ENCODE measurements around the gene PIGX. TPM values are rescaled to one million over a fixed set of nuclear protein-coding genes. Genes with fewer than 3 reads are reported as not detected.

PIGX gene
- total RNA-seq, 1 experiment from 2014 or later: 24.6 TPM

GRCh38 chr3:196694941-196695848 lies 17.0 kb upstream of the PIGX start:
- no TSS peak for BruUV-seq (replicated peaks)
- H3K27ac Mint-ChIP-seq (ENCODE audit: unreplicated experiment): no peak overlapping the region
- no peak for DNase-seq

GRCh38 chr3:196695849-196696226 lies 16.3 kb upstream of the PIGX start:
- H3K9me3 ChIP-seq: no peaks in the 10 kb centered on the region
- H3K27me3 ChIP-seq (replicated peaks; ENCODE audit: control insufficient read depth, insufficient read depth, low read length): no peaks in the 10 kb centered on the region
- TF ChIP-seq CTCF (IDR thresholded peaks at IDR 0.05; ENCODE audit: insufficient read depth in 1 of 2, low read depth in 1 of 2, low read length in 1 of 2, severe bottlenecking in 1 of 2, unreplicated experiment in 1 of 2): no peak
- POLR2A ChIA-PET: no interaction called here
- Mint-ChIP-seq H3K9me3 (ENCODE audit: unreplicated experiment) (no peaks in the 10 kb centered on the region), H3K27ac (ENCODE audit: unreplicated experiment) (no peak overlapping the region), H3K4me1 (ENCODE audit: low read depth, unreplicated experiment) (no peaks in the 10 kb centered on the region), H3K4me3 (ENCODE audit: unreplicated experiment) (no peak overlapping the region), H3K36me3 (ENCODE audit: insufficient read depth, unreplicated experiment) (peaks cover 5% of the 10 kb centered on the region), H3K27me3 (ENCODE audit: insufficient read depth, unreplicated experiment) (no peaks in the 10 kb centered on the region)
- no peaks in the 10 kb centered on the region for H3K4me1 ChIP-seq
- intact Hi-C loops (cut with micrococcal nuclease; ENCODE audit: unreplicated experiment): no loop called here
- no TSS peak for BruUV-seq (replicated peaks)
- H3K4me3 ChIP-seq (ENCODE audit: low read depth, low read length): no peak overlapping the region
- no peak for DNase-seq
- CTCF ChIA-PET: no interaction called here
- no peaks in the 10 kb centered on the region for H3K36me3 ChIP-seq (ENCODE audit: control insufficient read depth, insufficient read depth, low read length)

More at GRCh38 chr3:196694941-196695848, 17.0 kb upstream of the PIGX start:
- H3K9me3 Mint-ChIP-seq (ENCODE audit: unreplicated experiment): no peaks in the 10 kb centered on the region
- H3K27me3 Mint-ChIP-seq (ENCODE audit: insufficient read depth, unreplicated experiment): no peaks in the 10 kb centered on the region
- no peak overlapping the region for H3K4me3 Mint-ChIP-seq (ENCODE audit: unreplicated experiment)
- TF ChIP-seq CTCF (IDR thresholded peaks at IDR 0.05; ENCODE audit: insufficient read depth in 1 of 2, low read depth in 1 of 2, low read length in 1 of 2, severe bottlenecking in 1 of 2, unreplicated experiment in 1 of 2): no peak
- Histone ChIP-seq H3K9me3 (no peaks in the 10 kb centered on the region), H3K4me1 (no peaks in the 10 kb centered on the region), H3K4me3 (ENCODE audit: low read depth, low read length) (no peak overlapping the region), H3K36me3 (ENCODE audit: control insufficient read depth, insufficient read depth, low read length) (no peaks in the 10 kb centered on the region), H3K27me3 (replicated peaks; ENCODE audit: control insufficient read depth, insufficient read depth, low read length) (no peaks in the 10 kb centered on the region)
- ChIA-PET POLR2A (no interaction called here), CTCF (no interaction called here)
- H3K36me3 Mint-ChIP-seq (ENCODE audit: insufficient read depth, unreplicated experiment): peaks cover 5% of the 10 kb centered on the region
- intact Hi-C loops (cut with micrococcal nuclease; ENCODE audit: unreplicated experiment): no loop called here
- H3K4me1 Mint-ChIP-seq (ENCODE audit: low read depth, unreplicated experiment): no peaks in the 10 kb centered on the region

- H3K4me1 ChIP-seq: no peaks in the 10 kb centered on the region
- H3K4me3 Mint-ChIP-seq (ENCODE audit: unreplicated experiment): no peak overlapping the region
- DNase-seq: no peak
- CTCF ChIA-PET: no interaction called here
- no peaks in the 10 kb centered on the region for H3K4me1 Mint-ChIP-seq (ENCODE audit: low read depth, unreplicated experiment)
- H3K36me3 ChIP-seq (ENCODE audit: control insufficient read depth, insufficient read depth, low read length): no peaks in the 10 kb centered on the region
- no peak for TF ChIP-seq CTCF (IDR thresholded peaks at IDR 0.05; ENCODE audit: insufficient read depth in 1 of 2, low read depth in 1 of 2, low read length in 1 of 2, severe bottlenecking in 1 of 2, unreplicated experiment in 1 of 2)
- no peak overlapping the region for H3K27ac Mint-ChIP-seq (ENCODE audit: unreplicated experiment)
- H3K4me3 ChIP-seq (ENCODE audit: low read depth, low read length): no peak overlapping the region
- no peaks in the 10 kb centered on the region for H3K27me3 ChIP-seq (replicated peaks; ENCODE audit: control insufficient read depth, insufficient read depth, low read length)
- H3K27me3 Mint-ChIP-seq (ENCODE audit: insufficient read depth, unreplicated experiment): no peaks in the 10 kb centered on the region
- no peaks in the 10 kb centered on the region for H3K9me3 ChIP-seq
- no TSS peak for BruUV-seq (replicated peaks)
- peaks cover 5% of the 10 kb centered on the region for H3K36me3 Mint-ChIP-seq (ENCODE audit: insufficient read depth, unreplicated experiment)
- intact Hi-C loops (cut with micrococcal nuclease; ENCODE audit: unreplicated experiment): no loop called here
- H3K9me3 Mint-ChIP-seq (ENCODE audit: unreplicated experiment): no peaks in the 10 kb centered on the region
- POLR2A ChIA-PET: no interaction called here
These were observed 14.9 kb upstream of the PIGX start for GRCh38 chr3:196697270-196697669.

All from Caco-2 (cell line).